Tibial artery (tissue), 4 donors: Measurements from ENCODE around the gene PRRC2B.

Experiments used
- DNase-seq, 2 donors: peaks; one replicate each; pipeline ENCODE4 v3.0.0-alpha.2; 2019
- H3K27ac ChIP-seq, 2 donors: fragments of 200-600 bp; sonication (generic) in 1 of 2; 1 replicate in 1 of 2; 2 replicates in 1 of 2; pipeline ENCODE4 v1.5.1; 2018 to 2019; ENCODE audit warnings: mild to moderate bottlenecking in 1 of 2
- H3K27me3 ChIP-seq, 2 donors: fragments of 200-600 bp; sonication (generic) in 1 of 2; one replicate each; pipeline versions ENCODE4 v1.5.1 to v1.6.0; 2016 to 2019
- H3K36me3 ChIP-seq, 3 donors: fragments of 200-600 bp; sonication (generic) in 2 of 3; one replicate each; pipeline ENCODE4 v1.5.1; 2016 to 2019; ENCODE audit warnings: mild to moderate bottlenecking in 2 of 3
- H3K4me1 ChIP-seq, 4 donors: fragments of 200-600 bp; sonication (generic) in 2 of 4; 1 replicate in 3 of 4; 2 replicates in 1 of 4; pipeline ENCODE4 v1.5.1; 2016 to 2019
- H3K4me3 ChIP-seq, 2 donors: fragments of 200-600 bp; sonication (generic) in 1 of 2; 1 replicate in 1 of 2; 2 replicates in 1 of 2; pipeline ENCODE4 v1.5.1; 2018 to 2019; ENCODE audit warnings: mild to moderate bottlenecking in 2 of 2
- H3K9me3 ChIP-seq, 3 donors: fragments of 200-600 bp; sonication (generic) in 1 of 3; one replicate each; pipeline ENCODE4 v1.5.1; 2016 to 2019
- intact Hi-C: fragments of 100-400 bp; cut with DNase I; formaldehyde crosslinking; loops from one replicate; pipeline ENCODE4 v1.15.0; 2023; ENCODE audit warnings: low total_unique reads
- TF ChIP-seq, protein P1 (sequence below), 2 experiments: fragments of 200-600 bp in 1 of 2; fragments of 450-650 bp in 1 of 2; IDR thresholded peaks; one replicate each; pipeline ENCODE4 v1.5.1; 2017 to 2019; ENCODE audit warnings: antibody characterized with exemption in 2 of 2, mild to moderate bottlenecking in 1 of 2, moderate library complexity in 1 of 2

The PRRC2B gene

GRCh38 chr9:131491001-131491710, 97.3 kb downstream of the PRRC2B start:
- DNase-seq: no peak
- intact Hi-C loops: no loop called here
- no peaks in the 10 kb centered on the region for H3K9me3 ChIP-seq

DNA sequence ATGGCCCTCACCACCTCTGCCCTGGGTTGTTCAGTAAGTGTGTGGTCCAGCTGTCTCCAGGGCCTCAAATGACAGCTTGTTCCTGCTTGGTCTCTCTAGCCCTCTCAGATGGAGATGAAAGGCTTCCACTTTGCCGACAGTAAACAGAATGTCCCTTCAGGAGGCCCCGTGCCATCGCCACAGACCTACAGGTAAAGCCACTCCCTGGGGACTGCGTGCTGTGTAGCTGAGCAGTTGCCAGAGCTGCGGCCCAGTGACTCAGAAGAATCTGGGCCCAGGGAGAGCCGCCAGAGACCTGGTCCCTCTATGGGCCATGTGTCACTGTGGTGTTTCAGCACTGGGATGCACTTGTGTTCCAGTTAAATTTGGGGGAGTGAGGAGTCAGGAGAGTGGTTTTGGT, 98.2 kb downstream of the PRRC2B start:
- H3K27ac ChIP-seq: no peak overlapping the region
- TF ChIP-seq, protein P1, sequence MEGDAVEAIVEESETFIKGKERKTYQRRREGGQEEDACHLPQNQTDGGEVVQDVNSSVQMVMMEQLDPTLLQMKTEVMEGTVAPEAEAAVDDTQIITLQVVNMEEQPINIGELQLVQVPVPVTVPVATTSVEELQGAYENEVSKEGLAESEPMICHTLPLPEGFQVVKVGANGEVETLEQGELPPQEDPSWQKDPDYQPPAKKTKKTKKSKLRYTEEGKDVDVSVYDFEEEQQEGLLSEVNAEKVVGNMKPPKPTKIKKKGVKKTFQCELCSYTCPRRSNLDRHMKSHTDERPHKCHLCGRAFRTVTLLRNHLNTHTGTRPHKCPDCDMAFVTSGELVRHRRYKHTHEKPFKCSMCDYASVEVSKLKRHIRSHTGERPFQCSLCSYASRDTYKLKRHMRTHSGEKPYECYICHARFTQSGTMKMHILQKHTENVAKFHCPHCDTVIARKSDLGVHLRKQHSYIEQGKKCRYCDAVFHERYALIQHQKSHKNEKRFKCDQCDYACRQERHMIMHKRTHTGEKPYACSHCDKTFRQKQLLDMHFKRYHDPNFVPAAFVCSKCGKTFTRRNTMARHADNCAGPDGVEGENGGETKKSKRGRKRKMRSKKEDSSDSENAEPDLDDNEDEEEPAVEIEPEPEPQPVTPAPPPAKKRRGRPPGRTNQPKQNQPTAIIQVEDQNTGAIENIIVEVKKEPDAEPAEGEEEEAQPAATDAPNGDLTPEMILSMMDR (IDR thresholded peaks at IDR 0.05): no peak
- H3K27me3 ChIP-seq: no peaks in the 10 kb centered on the region
- DNase-seq: no peak
- no peaks in the 10 kb centered on the region for H3K4me1 ChIP-seq
- H3K4me3 ChIP-seq: no peak overlapping the region
- H3K36me3 ChIP-seq: peaks cover 87 to 100% (median 100%) of the 10 kb centered on the region in 3 donors
- intact Hi-C loops: no loop called here
- no peaks in the 10 kb centered on the region for H3K9me3 ChIP-seq

More at GRCh38 chr9:131491001-131491710, 97.3 kb downstream of the PRRC2B start:
- Histone ChIP-seq H3K36me3 (peaks cover 87 to 100% (median 100%) of the 10 kb centered on the region in 3 donors), H3K4me3 (no peak overlapping the region), H3K27me3 (no peaks in the 10 kb centered on the region), H3K27ac (no peak overlapping the region), H3K4me1 (no peaks in the 10 kb centered on the region)
- TF ChIP-seq, protein P1 (IDR thresholded peaks at IDR 0.05): no peak

- peaks cover 70 to 100% (median 97%) of the 10 kb centered on the region in 3 donors for H3K36me3 ChIP-seq
- no peak for DNase-seq
Measured at GRCh38 chr9:131494296-131494870, 100.5 kb downstream of the PRRC2B start.

GRCh38 chr9:131495785-131496184, 101.9 kb downstream of the PRRC2B start:
- TF ChIP-seq, protein P1 (IDR thresholded peaks at IDR 0.05): no peak
- Histone ChIP-seq H3K27me3 (no peaks in the 10 kb centered on the region), H3K9me3 (no peaks in the 10 kb centered on the region), H3K36me3 (peaks cover 56 to 98% (median 85%) of the 10 kb centered on the region in 3 donors), H3K27ac (no peak overlapping the region), H3K4me1 (no peaks in the 10 kb centered on the region), H3K4me3 (no peak overlapping the region)
- intact Hi-C loops: no loop called here
- no peak for DNase-seq

More at GRCh38 chr9:131494296-131494870, 100.5 kb downstream of the PRRC2B start:
- Histone ChIP-seq H3K4me3 (no peak overlapping the region), H3K27ac (no peak overlapping the region), H3K4me1 (no peaks in the 10 kb centered on the region), H3K9me3 (no peaks in the 10 kb centered on the region), H3K27me3 (no peaks in the 10 kb centered on the region)
- TF ChIP-seq, protein P1 (IDR thresholded peaks at IDR 0.05): no peak
- intact Hi-C loops: no loop called here

GRCh38 chr9:131496844-131497405, 103.0 kb downstream of the PRRC2B start:
- intact Hi-C loops: no loop called here
- Histone ChIP-seq H3K27ac (no peak overlapping the region), H3K36me3 (peaks cover 45 to 87% (median 74%) of the 10 kb centered on the region in 3 donors), H3K4me3 (no peak overlapping the region), H3K9me3 (no peaks in the 10 kb centered on the region), H3K27me3 (no peaks in the 10 kb centered on the region), H3K4me1 (peaks cover 0 to 7% (median 1%) of the 10 kb centered on the region in 4 donors)
- TF ChIP-seq, protein P1 (IDR thresholded peaks at IDR 0.05): no peak
- DNase-seq: no peak
